COLO829 (cell line): ENCODE data around the gene DDX1.
"Not testable (repeated sequence)": the region's sequence is repeated elsewhere in the genome, so short reads cannot be mapped to it uniquely, and the experiment has no call there.

Source experiments
- DNase-seq: peaks from one replicate; pipeline ENCODE4 v3.0.0; 2012; ENCODE audit warnings: low spot score

Gene DDX1

GRCh38 chr2:15591692-15592463 lies at the start of gene DDX1:
TSS of gene DDX1 (plus strand) at chr2:15591868. CDS start at chr2:15591934, 66 bp downstream.
- peak; percentile 71 for DNase-seq

GRCh38 chr2:15542269-15542668 lies 49.4 kb upstream of the DDX1 start:
- DNase-seq: not testable (repeated sequence)

- DNase-seq: no peak
Observed at GRCh38 chr2:15543053-15543452, 48.6 kb upstream of the DDX1 start.

- DNase-seq: no peak
Observed at GRCh38 chr2:15543541-15543940, 48.1 kb upstream of the DDX1 start.

GRCh38 chr2:15544227-15544626 lies 47.4 kb upstream of the DDX1 start:
- no peak for DNase-seq

- no peak for DNase-seq
Observed at GRCh38 chr2:15546297-15547098, 45.2 kb upstream of the DDX1 start.

- no peak for DNase-seq
Observed at GRCh38 chr2:15547115-15547876, 44.4 kb upstream of the DDX1 start.

- DNase-seq: no peak
Observed at GRCh38 chr2:15548974-15549373, 42.7 kb upstream of the DDX1 start.

- no peak for DNase-seq
Observed at GRCh38 chr2:15553519-15553918, 38.1 kb upstream of the DDX1 start.

GRCh38 chr2:15553951-15554350 lies 37.7 kb upstream of the DDX1 start:
- no peak for DNase-seq

GRCh38 chr2:15554525-15555218 lies 37.0 kb upstream of the DDX1 start:
- no peak for DNase-seq

- no peak for DNase-seq
Observed at GRCh38 chr2:15555760-15556193, 35.9 kb upstream of the DDX1 start.

GRCh38 chr2:15556311-15556930 lies 35.2 kb upstream of the DDX1 start:
- DNase-seq: no peak

- no peak for DNase-seq
Observed at GRCh38 chr2:15557887-15558311, 33.8 kb upstream of the DDX1 start.

- DNase-seq: no peak
Observed at GRCh38 chr2:15559379-15560139, 32.1 kb upstream of the DDX1 start.

GRCh38 chr2:15560140-15560987 lies 31.3 kb upstream of the DDX1 start:
- no peak for DNase-seq

GRCh38 chr2:15560988-15561573 lies 30.6 kb upstream of the DDX1 start, which contains the start of gene NBAS:
TSS of gene NBAS (minus strand) at chr2:15561334. CDS start at chr2:15561304, 30 bp downstream.
- peak; percentile 85 for DNase-seq

GRCh38 chr2:15561574-15562344 lies 29.9 kb upstream of the DDX1 start:
- DNase-seq: peak; percentile 69
